HEK293T (cell line): Measurements from ENCODE around the gene PAPPA2.

Experiments used
- CTCF ChIA-PET: fragments of 350-600 bp; formaldehyde crosslinking; extraction: SDS; loops from one replicate; lab custom pipeline; 2021; ENCODE audit warnings: antibody characterized with exemption, inconsistent platforms; lab: Yijun Ruan, JAX
- POLR2A ChIA-PET: fragments of 350-600 bp; formaldehyde crosslinking; extraction: SDS; loops from one replicate; lab custom pipeline; 2020; ENCODE audit warnings: antibody characterized with exemption, inconsistent platforms; lab: Yijun Ruan, JAX
- DNase-seq: peaks from one replicate; pipeline ENCODE4 v3.0.0; 2012; ENCODE audit warnings: mixed read lengths; ENCODE audit errors: extremely low spot score
- ARNT ChIP-seq: fragments of 450-650 bp; IDR thresholded peaks from 2 replicates; pipeline ENCODE4 v1.6.1; 2017; ENCODE audit warnings: mild to moderate bottlenecking
- BHLHE40 ChIP-seq: fragments of 450-650 bp; IDR thresholded peaks from 2 replicates; pipeline ENCODE4 v1.6.1; 2016; ENCODE audit warnings: mild to moderate bottlenecking, moderate library complexity, borderline replicate concordance
- CTBP1 ChIP-seq: fragments of 450-650 bp; IDR thresholded peaks from 2 replicates; pipeline ENCODE4 v1.6.1; 2016; ENCODE audit warnings: borderline replicate concordance
- ELF4 ChIP-seq: fragments of 450-650 bp; IDR thresholded peaks from 2 replicates; pipeline ENCODE4 v1.6.1; 2017; ENCODE audit warnings: antibody characterized with exemption
- FOXA1 ChIP-seq: fragments of 450-650 bp; IDR thresholded peaks from 2 replicates; pipeline ENCODE4 v1.6.1; 2016; ENCODE audit warnings: mild to moderate bottlenecking
- FOXK2 ChIP-seq: fragments of 450-650 bp; IDR thresholded peaks from 2 replicates; pipeline ENCODE4 v1.6.1; 2016; ENCODE audit warnings: mild to moderate bottlenecking
- FOXM1 ChIP-seq: fragments of 450-650 bp; IDR thresholded peaks from 2 replicates; pipeline ENCODE4 v1.6.1; 2017; ENCODE audit warnings: mild to moderate bottlenecking, borderline replicate concordance
- HDGF ChIP-seq: fragments of 450-650 bp; IDR thresholded peaks from 2 replicates; pipeline ENCODE4 v1.6.1; 2017; ENCODE audit warnings: antibody characterized with exemption, borderline replicate concordance
- L3MBTL2 ChIP-seq: fragments of 450-650 bp; conservative IDR thresholded peaks from 2 replicates; pipeline ENCODE4 v1.6.1; 2016; ENCODE audit warnings: mild to moderate bottlenecking
- LEF1 ChIP-seq: fragments of 450-650 bp; IDR thresholded peaks from 2 replicates; pipeline ENCODE4 v1.6.1; 2017; ENCODE audit warnings: mild to moderate bottlenecking, borderline replicate concordance
- NFRKB ChIP-seq: fragments of 450-650 bp; IDR thresholded peaks from 2 replicates; pipeline ENCODE4 v1.6.1; 2016; ENCODE audit warnings: mild to moderate bottlenecking, moderate library complexity
- PKNOX1 ChIP-seq: fragments of 450-650 bp; IDR thresholded peaks from 2 replicates; pipeline ENCODE4 v1.6.1; 2016
- SP1 ChIP-seq: fragments of 450-650 bp; IDR thresholded peaks from 2 replicates; pipeline ENCODE4 v1.6.1; 2017
- SUZ12 ChIP-seq: fragments of 450-650 bp; IDR thresholded peaks from 2 replicates; pipeline ENCODE4 v1.6.1; 2016; ENCODE audit warnings: mild to moderate bottlenecking
- TARDBP ChIP-seq: fragments of 450-650 bp; IDR thresholded peaks from 2 replicates; pipeline ENCODE4 v1.6.1; 2016
- ZNF384 ChIP-seq: fragments of 450-650 bp; IDR thresholded peaks from 2 replicates; pipeline ENCODE4 v1.6.1; 2016

Gene PAPPA2

GRCh38 chr1:176838276-176838995 lies 375.5 kb downstream of the PAPPA2 start:
- POLR2A ChIA-PET = no interaction called here
- CTCF ChIA-PET = no interaction called here

GRCh38 chr1:176839216-176839615 lies 376.2 kb downstream of the PAPPA2 start:
- no peak for DNase-seq
- CTCF ChIA-PET = no interaction called here
- POLR2A ChIA-PET = no interaction called here
- TF ChIP-seq FOXA1 = no peak
- no peak for TF ChIP-seq FOXK2
- TF ChIP-seq LEF1 = no peak
- no peak for TF ChIP-seq TARDBP
- no peak for TF ChIP-seq ARNT
- no peak for TF ChIP-seq NFRKB
- TF ChIP-seq ZNF384 = no peak
- no peak for TF ChIP-seq FOXM1
- no peak for TF ChIP-seq SP1
- TF ChIP-seq PKNOX1 = no peak
- TF ChIP-seq ELF4 = no peak
- no peak for TF ChIP-seq HDGF
- TF ChIP-seq CTBP1 = no peak
- no peak for TF ChIP-seq L3MBTL2

More at GRCh38 chr1:176838276-176838995, 375.5 kb downstream of the PAPPA2 start:
- TF ChIP-seq ZNF384 (no peak), CTBP1 (no peak), TARDBP (no peak), BHLHE40 (no peak), ELF4 (no peak), SP1 (no peak)
- DNase-seq = no peak

- POLR2A ChIA-PET = no interaction called here
- CTCF ChIA-PET = no interaction called here
- no peak for DNase-seq
- TF ChIP-seq FOXM1 (no peak), NFRKB (no peak)
Observed at GRCh38 chr1:176841238-176841637, 378.3 kb downstream of the PAPPA2 start.

GRCh38 chr1:176843352-176844297 lies 380.6 kb downstream of the PAPPA2 start:
- ChIA-PET POLR2A (no interaction called here), CTCF (no interaction called here)
- peak; percentile 48 for DNase-seq
- TF ChIP-seq SP1 = no peak
- no peak for TF ChIP-seq FOXA1
- TF ChIP-seq FOXK2 = no peak
- no peak for TF ChIP-seq ARNT
- no peak for TF ChIP-seq ZNF384
- TF ChIP-seq CTBP1 = no peak
- no peak for TF ChIP-seq L3MBTL2
- TF ChIP-seq ELF4 = no peak
- no peak for TF ChIP-seq LEF1
- TF ChIP-seq HDGF = no peak
- TF ChIP-seq TARDBP = no peak
- no peak for TF ChIP-seq NFRKB
- no peak for TF ChIP-seq SUZ12
- no peak for TF ChIP-seq BHLHE40
- TF ChIP-seq PKNOX1 = no peak
- no peak for TF ChIP-seq FOXM1

GRCh38 chr1:176847052-176847451 lies 384.1 kb downstream of the PAPPA2 start:
- DNase-seq = no peak
- TF ChIP-seq ZNF384 (no peak), ELF4 (no peak), ARNT (no peak), FOXM1 (no peak), TARDBP (no peak), PKNOX1 (no peak), HDGF (no peak), SP1 (no peak), CTBP1 (no peak), NFRKB (no peak), SUZ12 (no peak), BHLHE40 (no peak), FOXA1 (no peak), FOXK2 (no peak), L3MBTL2 (no peak), LEF1 (no peak)
- POLR2A ChIA-PET = no interaction called here
- CTCF ChIA-PET = no interaction called here

GRCh38 chr1:176849281-176849680 lies 386.3 kb downstream of the PAPPA2 start:
- TF ChIP-seq SP1 = no peak
- TF ChIP-seq ARNT = no peak
- TF ChIP-seq ELF4 = no peak
- TF ChIP-seq PKNOX1 = no peak
- TF ChIP-seq SUZ12 = no peak
- TF ChIP-seq BHLHE40 = no peak
- no peak for DNase-seq
- ChIA-PET CTCF (no interaction called here), POLR2A (no interaction called here)
